GM21576 (cell line): ENCODE data around the gene BZW2.

Source experiments
- ATAC-seq: cut with Tn5 transposase; IDR thresholded peaks from one replicate; pipeline ENCODE4 v1.9.1; 2021; ENCODE audit warnings: mild to moderate bottlenecking, moderate library complexity; ENCODE audit not compliant: unreplicated experiment

Gene BZW2

DNA sequence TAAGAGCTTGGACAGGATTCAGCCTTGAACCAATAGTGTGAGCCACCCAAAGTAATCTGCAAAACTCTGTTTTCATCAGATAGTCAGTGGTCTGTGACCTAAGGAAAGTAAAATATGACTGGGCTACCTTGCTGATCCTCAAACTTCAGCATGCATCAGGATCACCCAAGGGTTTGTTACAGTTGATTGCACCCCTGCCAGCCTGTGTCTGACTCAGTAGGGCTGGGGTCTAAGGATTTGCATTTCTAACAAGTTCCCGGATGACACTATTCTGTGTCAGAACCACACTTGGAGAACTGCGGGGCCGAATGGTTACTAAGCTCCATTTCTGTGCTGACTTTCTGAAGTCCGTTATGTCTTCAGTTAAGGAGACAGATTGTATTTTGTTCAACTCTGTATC lies 66.9 kb downstream of the BZW2 start:
- ATAC-seq, result no peak

DNA sequence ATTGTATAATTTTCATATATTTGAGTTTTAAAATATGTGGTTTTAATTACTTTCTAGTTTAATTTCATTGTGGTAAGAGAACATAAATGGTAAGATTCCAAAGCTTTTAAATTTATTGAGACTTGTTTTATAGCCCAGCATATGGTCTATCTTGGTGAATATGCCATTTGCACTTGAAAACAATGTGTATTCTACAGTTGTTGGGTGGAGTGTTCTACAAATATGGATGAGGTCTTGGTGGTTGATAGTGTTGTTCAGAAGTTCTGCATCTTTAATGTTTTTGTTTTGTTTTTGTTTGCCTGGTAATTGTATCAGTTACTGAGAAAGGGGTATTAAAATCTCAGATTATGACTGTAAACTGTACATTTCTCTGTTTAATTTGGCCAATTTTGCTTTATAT lies 69.9 kb downstream of the BZW2 start:
- no peak for ATAC-seq

DNA sequence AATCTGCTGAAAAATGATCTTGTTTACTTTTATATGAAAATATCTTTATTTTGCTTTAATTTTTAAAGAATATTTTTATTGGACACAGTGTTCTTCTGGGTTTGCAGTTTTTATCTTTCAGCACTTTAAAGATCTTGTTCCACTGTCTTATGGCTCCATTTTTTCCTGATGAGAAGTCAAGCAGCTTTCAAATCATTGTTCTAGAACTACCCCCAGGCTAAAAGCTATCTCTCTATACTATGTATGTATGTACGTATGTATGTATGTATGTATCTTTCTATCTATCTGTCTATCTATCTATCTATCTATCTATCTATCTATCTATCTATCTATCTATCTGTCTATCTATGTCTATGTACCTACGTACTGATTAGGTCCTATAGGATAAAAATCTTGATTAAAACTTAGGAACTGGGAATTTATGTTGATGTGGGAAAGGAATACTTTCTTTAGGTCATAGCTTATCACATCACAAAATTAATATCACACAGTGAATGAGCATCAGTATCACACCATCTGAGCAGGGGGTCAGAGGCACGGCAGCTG lies 72.2 kb downstream of the BZW2 start:
- ATAC-seq, result no peak

DNA sequence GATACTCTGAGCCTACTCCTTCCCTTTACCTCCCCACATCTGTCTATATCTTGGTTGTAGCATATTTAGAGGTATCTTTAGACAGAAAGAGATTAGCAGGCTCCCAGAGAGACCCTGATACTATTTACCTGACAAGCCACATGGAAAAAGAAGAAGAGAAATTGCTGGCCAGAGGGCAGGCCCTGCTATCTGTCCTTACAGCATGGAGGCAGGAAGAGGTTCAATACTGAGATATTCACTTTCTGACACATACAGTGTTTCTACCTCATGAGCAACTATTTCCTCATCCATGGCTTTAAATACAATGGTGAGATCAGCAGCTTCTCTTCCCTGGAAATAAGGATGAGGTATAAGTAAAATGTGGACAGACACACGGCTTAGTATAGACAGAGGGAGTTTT lies 73.7 kb downstream of the BZW2 start:
- no peak for ATAC-seq

DNA sequence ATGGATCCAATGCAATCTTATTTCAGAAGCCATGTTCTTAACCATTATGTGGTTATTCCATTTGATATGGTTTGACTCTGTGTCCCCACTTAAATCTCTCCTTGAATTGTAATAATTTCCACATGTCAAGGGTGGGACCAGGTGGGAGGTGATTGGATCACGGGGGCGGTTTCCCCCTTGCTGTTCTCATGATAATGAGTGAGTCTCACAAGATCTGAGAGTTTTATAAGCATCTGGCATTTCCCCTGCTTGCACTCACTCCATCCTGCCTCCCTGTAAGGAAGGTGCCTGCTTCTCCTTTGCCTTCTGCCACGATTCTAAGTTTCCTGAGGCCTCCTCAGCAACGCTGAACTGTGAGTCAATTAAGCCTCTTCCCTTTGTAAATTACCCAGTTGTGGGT lies 75.6 kb downstream of the BZW2 start:
- no peak for ATAC-seq

DNA sequence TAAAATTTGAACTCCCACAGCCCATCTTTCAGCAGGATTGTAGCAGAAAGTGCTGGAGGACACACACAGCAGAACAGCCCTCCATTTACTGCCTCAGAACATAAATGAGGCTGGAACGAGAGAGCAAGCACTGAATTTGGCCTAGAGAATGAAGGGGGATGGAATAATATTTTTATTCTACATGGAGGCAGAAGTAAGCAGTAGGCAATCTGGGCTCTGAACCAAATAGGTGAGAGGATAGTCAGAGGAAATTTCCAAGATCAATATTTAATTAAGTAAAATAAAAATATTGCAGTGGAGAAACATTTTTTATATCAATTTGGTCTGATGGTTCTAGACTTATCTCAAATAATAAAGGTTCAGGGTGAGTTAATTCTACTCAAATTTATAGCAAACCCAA lies 78.4 kb downstream of the BZW2 start:
- ATAC-seq, result no peak

DNA sequence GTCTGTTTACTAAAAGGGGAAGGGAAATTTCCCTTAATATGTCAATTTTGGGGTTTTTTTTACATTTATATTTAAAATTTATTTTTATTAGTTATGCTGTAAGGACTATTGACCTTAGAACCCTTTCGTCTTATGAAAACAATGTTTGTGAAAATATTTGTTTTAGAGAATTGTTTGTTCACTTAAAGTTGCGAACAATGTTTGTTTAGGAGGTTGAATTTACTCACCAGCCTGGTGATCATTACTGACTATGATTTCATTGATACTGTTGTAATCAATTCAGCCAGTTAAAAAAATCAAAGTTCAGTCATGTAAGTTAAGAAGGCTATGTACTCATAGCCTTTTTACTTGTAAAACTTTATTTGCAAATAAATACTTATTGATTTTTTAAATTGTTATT lies 80.2 kb downstream of the BZW2 start:
- ATAC-seq, result no peak

DNA sequence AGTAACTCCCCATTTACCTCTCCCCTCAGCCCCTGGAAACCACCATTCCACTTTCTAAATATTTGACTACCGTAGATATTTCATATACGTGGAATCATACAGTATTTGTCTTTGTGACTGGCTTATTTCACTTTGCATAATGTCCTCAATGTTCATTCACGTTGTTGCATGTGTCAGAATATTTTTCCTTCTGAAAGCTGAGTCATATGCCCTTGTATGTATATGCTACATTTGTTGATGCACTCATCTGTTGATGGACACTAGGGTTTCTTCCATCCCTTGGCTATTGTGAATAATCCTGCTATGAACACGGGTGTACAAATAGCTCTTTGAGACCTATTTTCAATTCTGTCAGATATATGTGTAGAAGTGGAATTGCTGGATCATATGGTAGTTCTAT lies 81.8 kb downstream of the BZW2 start:
- ATAC-seq, result no peak

DNA sequence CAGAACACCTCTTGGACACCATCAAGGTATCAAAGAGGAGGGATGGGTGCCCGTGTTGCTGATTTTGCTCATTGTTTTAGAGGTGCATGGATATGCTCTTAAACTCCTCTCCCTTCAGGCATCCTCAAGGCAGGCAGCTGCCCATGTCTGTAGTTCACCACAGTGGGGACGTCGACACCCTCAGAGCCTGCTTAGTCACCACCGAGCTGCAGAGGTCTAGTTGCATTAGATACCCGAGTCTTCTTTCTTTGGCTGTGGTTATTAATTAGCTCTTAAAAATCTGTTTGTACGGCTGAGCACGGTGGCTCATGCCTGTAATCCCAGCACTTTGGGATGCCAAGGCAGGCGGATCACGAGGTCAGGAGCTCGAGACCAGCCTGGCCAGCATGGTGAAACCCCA lies 82.8 kb downstream of the BZW2 start:
- no peak for ATAC-seq

DNA sequence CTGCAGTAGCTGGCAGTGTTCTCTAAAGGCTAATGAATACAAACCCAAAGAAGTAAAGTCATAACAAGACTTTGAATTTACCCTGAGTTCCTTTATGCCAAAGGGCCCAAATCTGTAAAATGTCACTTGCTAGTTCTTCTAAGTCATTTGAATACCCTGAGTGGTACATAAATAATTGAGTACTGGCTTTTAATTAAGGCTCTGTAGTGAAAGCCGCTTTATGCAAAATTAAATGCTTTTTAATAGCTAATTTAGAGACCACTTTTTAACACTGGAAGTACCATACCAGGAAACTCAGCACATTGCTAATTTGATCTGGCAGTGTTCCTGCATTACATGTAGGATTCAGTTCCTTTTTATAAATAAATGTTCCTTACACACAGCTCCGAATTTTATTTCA lies 83.6 kb downstream of the BZW2 start:
- no peak for ATAC-seq

DNA sequence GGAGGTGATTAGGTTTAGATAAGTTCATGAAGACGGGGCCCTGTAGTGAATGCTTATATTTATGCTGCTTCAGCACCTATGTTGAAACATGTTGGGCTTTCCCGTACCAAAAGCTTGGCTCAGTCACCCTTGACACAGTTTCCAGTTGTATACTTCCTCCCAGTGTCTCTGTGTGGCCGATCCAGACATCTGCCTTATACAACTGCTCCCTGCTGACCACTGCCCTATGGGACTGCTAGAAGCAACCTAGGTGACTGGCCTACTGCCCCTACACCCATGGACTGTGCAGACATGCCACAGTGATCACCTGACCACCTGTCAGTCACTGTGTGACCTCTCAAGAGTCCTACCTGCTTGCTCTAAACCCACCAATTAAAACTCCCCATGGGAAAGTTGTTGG lies 85.0 kb downstream of the BZW2 start:
- no peak for ATAC-seq

DNA sequence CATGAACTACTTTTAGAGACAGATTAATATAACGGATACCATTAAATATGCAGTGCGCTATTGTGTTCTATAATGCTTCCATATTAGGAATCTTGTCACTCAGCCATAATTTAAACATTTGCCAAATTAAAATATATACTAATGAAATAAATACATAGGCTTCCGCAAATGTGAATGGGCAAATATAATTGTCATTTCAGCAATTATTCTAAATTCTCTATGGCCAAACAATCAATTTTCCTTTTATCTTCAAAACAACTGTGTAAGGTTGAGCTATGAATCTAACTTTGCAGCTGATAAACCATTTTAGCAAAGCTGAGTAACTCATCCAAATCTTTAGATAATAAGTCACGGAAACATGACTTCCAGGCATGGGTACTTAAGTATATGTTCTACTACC lies 86.8 kb downstream of the BZW2 start:
- ATAC-seq, result no peak

DNA sequence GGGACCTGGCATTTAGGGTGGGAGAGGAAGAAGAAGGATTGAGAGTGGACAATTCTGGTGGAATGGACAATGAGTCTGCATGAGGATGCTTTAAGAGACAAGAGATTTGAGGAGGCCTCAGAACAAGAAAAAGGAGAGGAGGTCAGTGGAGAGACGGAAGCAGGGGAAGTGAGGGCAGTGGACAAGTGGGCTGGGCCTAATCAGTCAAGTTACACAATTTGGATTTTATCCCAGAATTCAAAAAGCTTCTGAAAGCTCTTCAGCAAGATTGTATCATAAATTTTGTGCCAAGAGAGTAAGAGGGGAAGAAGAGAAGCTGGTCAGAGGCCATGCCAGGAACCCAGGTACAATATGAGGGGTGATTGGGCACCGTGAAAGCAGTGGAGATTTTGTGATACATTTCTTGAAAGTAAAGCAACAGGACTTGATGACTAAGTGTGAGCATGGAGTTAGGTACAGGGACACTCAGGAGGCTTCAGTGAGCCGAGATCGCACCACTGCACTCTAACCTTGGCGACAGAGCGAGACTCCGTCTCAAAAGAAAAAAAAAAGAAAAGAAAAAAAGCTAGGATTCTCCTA lies 88.3 kb downstream of the BZW2 start:
- no peak for ATAC-seq

DNA sequence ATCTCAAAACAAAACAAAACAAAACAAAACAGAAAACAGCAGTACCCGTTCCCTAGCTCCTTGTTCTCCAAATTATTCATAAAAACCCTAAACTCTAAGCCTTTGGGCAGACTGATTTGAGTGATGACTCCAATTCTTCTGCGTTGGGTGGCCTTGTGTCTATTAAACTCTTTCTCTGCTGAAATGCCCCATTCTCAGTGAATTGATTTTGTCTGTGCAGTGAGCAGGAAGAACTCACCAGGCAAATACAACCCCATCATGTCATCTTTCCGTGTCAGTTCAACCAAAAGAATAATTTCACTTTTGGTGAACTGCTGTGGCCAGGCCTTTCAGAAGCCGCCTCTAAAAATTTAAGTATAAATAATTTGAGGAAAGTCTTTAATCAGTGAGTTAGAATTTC lies 89.0 kb downstream of the BZW2 start:
- ATAC-seq, result no peak

DNA sequence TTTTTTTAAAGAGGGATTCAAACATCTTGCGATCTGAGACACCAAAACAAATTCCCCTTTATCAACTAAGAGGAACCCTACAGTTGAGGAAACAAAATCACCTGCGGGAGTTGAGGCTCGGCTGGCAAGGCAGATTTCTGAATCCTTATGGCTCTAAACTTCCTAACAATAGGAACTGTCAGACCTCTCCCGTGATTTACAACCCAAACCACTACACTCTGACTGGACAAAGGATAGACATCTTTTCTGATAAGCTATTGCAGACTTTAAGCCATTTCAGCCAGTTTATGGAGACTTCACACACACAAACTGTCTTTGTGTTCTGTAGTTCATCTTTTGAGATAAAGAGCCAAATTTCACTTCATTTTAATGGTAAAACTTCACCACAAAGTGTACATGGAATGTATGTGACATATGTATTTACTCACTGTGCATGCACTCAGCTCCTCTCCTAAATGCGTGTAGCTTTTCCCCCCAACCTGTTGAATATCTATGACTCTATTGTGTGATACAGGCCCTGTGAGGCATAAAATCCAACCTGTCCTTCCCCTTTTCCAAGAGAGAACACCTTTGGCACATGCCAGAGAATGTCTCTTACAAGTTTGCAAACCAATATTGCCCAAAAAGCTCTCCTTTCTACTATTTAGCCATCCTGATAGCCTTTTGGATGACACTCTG lies 92.2 kb downstream of the BZW2 start:
- no peak for ATAC-seq

DNA sequence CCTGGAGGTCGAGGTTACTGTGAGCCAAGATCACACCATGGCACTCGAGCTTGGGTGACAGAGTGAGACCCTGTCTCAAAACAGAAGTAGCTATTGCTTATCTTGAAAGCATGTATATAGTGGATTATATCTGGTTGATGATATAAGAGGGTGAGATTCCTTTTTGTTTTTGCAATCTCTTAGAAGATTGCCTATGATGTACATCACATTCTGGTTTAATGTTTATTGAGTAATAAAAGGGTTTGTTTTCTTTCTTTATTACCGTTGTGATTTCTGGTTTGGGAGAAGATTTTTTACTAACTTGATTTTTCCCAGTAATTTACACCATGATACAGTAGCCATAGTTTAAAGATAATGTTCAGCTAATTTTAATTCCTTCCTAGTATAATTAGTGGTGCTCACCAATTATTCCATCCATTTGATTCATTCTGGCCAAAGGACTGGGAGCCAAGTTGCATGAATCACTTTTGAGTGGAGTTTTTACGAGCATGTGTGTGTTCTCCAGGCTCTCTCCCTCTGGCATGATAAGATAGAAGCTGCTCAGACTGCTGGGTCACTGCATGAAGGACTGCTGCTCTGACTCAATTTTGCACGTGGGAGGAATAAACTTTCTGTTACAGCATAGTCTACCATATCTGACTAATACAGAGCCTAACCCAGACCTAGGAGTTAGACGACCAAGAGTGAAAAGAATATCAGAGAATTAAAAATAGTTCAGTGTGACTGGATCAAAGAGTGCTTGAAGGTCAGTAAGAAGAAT lies 94.1 kb downstream of the BZW2 start:
- no peak for ATAC-seq

DNA sequence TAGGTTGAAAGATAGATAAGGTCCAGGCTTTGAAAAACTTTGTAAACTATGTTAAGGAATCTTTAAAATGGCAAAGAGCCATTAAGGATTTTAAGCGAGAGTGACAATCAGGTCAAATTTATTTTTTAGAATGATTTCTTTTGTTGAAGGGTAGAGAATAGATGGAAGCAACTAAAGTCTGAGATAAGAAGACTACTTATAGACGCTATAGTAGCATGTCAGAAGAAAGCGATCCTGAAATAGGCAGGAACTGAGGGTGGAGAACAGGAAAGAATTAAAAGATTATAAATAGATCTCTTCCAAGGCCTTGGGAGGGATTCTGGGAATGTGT lies 94.6 kb downstream of the BZW2 start:
- no peak for ATAC-seq

DNA sequence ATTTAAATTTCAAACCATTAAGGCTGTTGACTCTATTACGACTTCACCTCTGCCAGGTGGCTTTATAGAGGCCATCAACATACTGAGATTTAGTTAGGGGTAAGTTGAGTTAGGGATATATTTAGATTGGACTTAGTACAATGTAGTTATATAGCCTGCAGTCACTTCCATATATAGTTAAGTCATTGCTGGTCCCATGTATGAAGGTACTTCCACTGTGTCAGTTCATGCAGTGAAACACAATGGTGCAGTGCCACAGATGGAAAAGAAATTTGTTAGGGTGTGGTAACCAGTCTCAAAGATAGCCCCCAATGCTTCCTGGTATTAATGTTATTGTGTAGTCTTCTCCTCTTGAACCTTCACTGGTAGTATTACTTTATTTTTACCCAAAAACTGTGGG lies 95.0 kb downstream of the BZW2 start:
- no peak for ATAC-seq

DNA sequence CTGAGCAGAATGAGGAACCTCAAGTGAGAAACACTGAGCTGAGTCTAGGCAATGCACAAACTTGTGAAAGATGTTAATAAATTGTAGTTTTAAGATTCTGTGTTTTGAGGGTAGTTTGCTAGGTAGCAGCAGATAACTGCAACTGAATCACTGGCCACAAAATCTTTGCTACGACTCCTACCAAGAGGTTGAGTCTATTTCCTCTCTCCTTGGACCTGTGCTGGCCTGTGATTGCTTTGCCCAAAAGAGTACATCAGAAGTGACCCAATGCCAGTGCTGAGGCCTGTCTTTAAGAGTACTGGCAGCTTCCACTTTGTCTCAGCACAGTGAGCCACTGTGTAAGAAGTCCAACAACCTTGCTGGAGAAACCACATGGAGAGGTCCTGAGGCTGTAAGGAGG lies 95.7 kb downstream of the BZW2 start:
- ATAC-seq, result no peak

DNA sequence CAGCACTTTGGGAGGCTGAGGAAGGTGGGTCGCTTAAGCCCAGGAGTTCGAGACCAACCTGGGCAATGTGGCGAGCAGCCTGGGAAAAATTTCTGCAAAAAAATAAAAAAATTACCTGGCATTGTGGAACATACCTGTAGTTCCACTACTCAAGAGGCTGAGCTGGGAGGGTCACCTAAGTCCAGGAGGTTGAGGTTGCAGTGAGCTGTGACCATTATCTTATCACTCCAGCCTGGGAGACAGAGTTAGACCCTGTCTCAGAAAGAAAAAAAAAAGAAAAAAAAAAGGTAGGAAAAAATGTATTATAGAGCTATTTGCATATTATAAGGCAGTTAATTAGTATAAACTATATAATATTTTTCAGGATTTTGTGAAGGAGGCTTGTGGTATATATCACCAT lies 96.6 kb downstream of the BZW2 start:
- no peak for ATAC-seq

DNA sequence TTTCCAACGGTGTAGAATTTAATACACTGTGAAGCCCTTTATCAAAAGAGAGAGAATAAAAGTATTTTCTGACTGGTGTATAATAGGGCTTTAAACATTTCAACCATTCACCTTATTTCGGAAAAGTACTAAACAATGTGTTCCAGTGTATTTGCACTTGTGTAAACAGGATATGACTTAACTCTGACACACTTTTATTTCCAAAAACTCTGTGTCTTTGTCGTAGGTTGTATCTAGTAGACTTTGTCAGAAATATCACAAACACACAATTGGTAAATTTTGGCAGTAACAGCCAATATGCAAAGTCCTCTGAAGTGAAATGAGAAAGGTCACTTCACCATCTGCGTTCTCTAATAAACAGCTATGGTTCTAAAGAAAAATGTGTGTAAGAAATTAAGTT lies 97.3 kb downstream of the BZW2 start:
- ATAC-seq, result no peak

DNA sequence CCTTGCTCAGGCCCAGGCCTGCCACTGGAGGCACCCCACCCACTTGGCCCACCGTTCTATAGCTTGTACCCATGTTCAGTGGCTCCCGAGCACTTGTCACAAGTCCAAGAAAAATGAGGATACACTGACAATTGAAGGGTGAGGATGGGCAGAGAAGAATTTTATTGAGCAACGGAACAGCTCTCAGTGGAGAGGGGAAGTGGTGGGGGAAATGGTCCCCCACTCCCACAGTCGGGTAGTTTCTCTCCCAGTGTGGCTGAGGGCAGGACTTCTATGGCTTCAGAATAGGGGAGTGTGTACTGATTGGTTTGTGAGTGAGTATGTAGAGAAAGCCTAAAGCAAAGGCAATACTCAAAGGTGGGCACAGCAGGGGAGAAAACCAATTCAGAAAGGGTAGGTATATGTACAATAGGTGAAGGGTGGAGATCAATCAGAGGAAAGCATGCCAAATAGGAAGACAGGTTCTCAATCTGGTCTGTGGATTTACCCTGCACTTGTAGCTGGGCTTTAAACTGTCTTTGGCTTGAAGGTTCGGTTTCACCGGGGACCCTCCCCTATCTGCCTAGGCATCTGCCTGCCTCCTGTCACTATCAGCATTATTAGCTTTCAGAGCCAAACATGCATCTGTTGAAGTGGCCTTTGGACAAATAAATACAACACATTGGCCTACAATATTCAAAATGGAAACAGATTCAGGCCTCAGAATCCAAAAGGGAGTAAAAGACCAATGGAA lies 98.7 kb downstream of the BZW2 start:
- no peak for ATAC-seq
